Panc1 (cell line): ENCODE measurements around the gene RHBG. TPM values are rescaled to one million over a fixed set of nuclear protein-coding genes. Genes with fewer than 3 reads are reported as not detected.

ENCODE experiments used
- ATAC-seq: fragments of 200-7000 bp; cut with Tn5 transposase; 2 replicates; pipeline ENCODE4 v1.9.1; 2020; ENCODE audit warnings: mild to moderate bottlenecking, moderate library complexity
- BruUV-seq: library from RNA; stranded (reverse); fragments of 400-500 nt; replicated peaks from 2 replicates; lab custom pipeline; 2021; lab: Mats Ljungman, UMichigan
- CTCF ChIA-PET: fragments of 300-600 bp; sonication (Branson Sonifier 250); formaldehyde crosslinking; loops from one replicate; lab custom pipeline; 2022; ENCODE audit warnings: antibody characterized with exemption; lab: Charles Lee
- POLR2A ChIA-PET: fragments of 300-600 bp; sonication (Branson Sonifier 250); formaldehyde crosslinking; loops from one replicate; lab custom pipeline; 2022; ENCODE audit warnings: antibody characterized with exemption; lab: Charles Lee
- DNase-seq: peaks from one replicate; pipeline ENCODE4 v3.0.0-alpha.2; 2010; ENCODE audit warnings: low read depth, low spot score
- H3K27ac ChIP-seq: 2 replicates; pipeline ENCODE4 v1.5.1; 2011; ENCODE audit warnings: mild to moderate bottlenecking, low read length, inconsistent platforms
- H3K27me3 ChIP-seq: fragments of 200-500 bp; sonication (Bioruptor generic); 2 replicates; pipeline ENCODE4 v1.6.0; 2014; ENCODE audit warnings: low read length, inconsistent platforms; ENCODE audit not compliant: control insufficient read depth, insufficient read depth
- H3K36me3 ChIP-seq: fragments of 200-500 bp; sonication (Bioruptor generic); 2 replicates; pipeline ENCODE4 v1.5.1; 2014; ENCODE audit warnings: inconsistent platforms, mild to moderate bottlenecking, low read length, moderate library complexity; ENCODE audit not compliant: control insufficient read depth, insufficient read depth
- H3K4me1 ChIP-seq: 2 replicates; pipeline ENCODE4 v1.5.1; 2011; ENCODE audit warnings: inconsistent platforms, mild to moderate bottlenecking, low read length, moderate library complexity; ENCODE audit not compliant: control insufficient read depth, insufficient read depth
- H3K4me3 ChIP-seq, 2 experiments: 2 replicates each; pipeline ENCODE4 v1.5.1; 2011 to 2012; ENCODE audit warnings: low read depth in 2 of 2, low read length in 2 of 2, mild to moderate bottlenecking in 2 of 2, inconsistent platforms in 1 of 2, moderate library complexity in 1 of 2
- H3K9me3 ChIP-seq: fragments of 200-500 bp; sonication (Bioruptor generic); 2 replicates; pipeline ENCODE4 v1.5.1; 2014; ENCODE audit warnings: low read depth, mild to moderate bottlenecking, inconsistent platforms, low read length, moderate library complexity; ENCODE audit not compliant: control insufficient read depth, insufficient read depth
- POLR2AphosphoS5 ChIP-seq: IDR thresholded peaks from 2 replicates; pipeline ENCODE4 v1.6.1; 2012; ENCODE audit warnings: mild to moderate bottlenecking, low read depth, low read length, moderate library complexity
- SIN3A ChIP-seq: IDR thresholded peaks from 2 replicates; pipeline ENCODE4 v1.6.1; 2012; ENCODE audit warnings: low read depth, mild to moderate bottlenecking, low read length, moderate library complexity, borderline replicate concordance; ENCODE audit not compliant: insufficient read depth
- TCF7L2 ChIP-seq: IDR thresholded peaks from 2 replicates; pipeline ENCODE4 v1.6.1; 2011; ENCODE audit warnings: mild to moderate bottlenecking, low read depth, low read length, inconsistent platforms
- in situ Hi-C: cut with HindIII; loops from 2 replicates; pipeline ENCODE4 v1.10.0; 2016; ENCODE audit warnings: low sequenced_read_pairs, low pct_unique_long_range_greater_than_20kb
- intact Hi-C: fragments of 100-400 bp; cut with micrococcal nuclease; formaldehyde crosslinking; loops from one replicate; pipeline ENCODE4 v1.10.0; 2022; ENCODE audit not compliant: unreplicated experiment
- total RNA-seq: library from RNA; stranded (reverse); gene quantifications from one replicate; pipeline ENCODE4 v1.2.1, GENCODE V29; 2021; ENCODE audit not compliant: unreplicated experiment
- TF ChIP-seq, protein P1 (sequence below), 2 experiments: IDR thresholded peaks; 2 replicates each; pipeline ENCODE4 v1.6.1; 2011 to 2012; ENCODE audit warnings: low read depth in 2 of 2, control low read depth in 1 of 2, low read length in 1 of 2, mild to moderate bottlenecking in 1 of 2, moderate library complexity in 1 of 2; ENCODE audit not compliant: insufficient read depth in 1 of 2
- TF ChIP-seq, protein P2 (sequence below): fragments of 450-650 bp; IDR thresholded peaks from 2 replicates; pipeline ENCODE4 v1.5.1; 2017; ENCODE audit warnings: mild to moderate bottlenecking

The RHBG gene
- total RNA-seq, 1 experiment from 2014 or later: 0.28 TPM

DNA sequence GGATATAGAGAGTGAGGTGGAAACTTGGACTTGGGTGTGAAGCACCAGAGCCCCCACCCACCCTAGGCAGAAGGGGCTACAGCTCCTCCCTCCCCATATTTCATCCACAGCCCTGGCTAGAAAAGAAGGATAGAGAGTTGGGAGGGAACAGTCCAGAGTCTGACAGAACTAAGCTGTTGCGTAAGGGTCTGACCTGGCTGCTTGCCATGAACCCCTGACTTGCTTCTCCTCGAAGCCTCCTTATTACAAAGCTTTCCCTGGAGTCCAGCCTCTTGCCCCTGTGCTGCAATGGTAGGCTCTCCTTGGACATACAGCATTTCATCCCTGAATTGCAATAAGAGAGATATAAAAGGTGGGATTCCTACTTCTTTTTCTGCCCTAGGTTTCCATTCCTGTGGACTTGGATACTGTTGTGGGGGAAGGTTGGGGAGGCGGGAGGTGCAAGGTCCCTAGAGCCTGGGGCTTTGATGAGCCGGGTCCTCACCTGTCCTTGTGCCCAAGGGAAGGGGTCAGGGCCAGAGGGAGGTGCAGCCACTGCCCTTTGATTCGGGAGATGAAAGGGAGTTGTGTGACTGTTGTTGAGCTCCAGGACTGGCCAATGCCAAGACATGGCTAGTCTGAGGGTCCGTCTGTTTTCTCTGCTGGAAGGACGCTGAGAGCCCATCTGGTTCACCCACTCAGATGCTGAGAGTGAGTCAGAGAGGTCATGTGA, 2.7 kb downstream of the RHBG start:
- no TSS peak for BruUV-seq
- CTCF ChIA-PET: interaction anchor here (1.0 to 1.4 kb wide), 2 partner anchors 14 to 74 kb away, joined by 3 read pairs; no protein-coding TSS in a partner anchor
- intact Hi-C loops: no loop called here
- POLR2A ChIA-PET: interaction anchor here (0.6 kb wide), 4 partner anchors 34 to 139 kb away, joined by 3 to 12 read pairs (median 4); partner anchors contain the start of gene CCT3
- DNase-seq (no peak), ATAC-seq (no peak)
- TF ChIP-seq, protein P1, sequence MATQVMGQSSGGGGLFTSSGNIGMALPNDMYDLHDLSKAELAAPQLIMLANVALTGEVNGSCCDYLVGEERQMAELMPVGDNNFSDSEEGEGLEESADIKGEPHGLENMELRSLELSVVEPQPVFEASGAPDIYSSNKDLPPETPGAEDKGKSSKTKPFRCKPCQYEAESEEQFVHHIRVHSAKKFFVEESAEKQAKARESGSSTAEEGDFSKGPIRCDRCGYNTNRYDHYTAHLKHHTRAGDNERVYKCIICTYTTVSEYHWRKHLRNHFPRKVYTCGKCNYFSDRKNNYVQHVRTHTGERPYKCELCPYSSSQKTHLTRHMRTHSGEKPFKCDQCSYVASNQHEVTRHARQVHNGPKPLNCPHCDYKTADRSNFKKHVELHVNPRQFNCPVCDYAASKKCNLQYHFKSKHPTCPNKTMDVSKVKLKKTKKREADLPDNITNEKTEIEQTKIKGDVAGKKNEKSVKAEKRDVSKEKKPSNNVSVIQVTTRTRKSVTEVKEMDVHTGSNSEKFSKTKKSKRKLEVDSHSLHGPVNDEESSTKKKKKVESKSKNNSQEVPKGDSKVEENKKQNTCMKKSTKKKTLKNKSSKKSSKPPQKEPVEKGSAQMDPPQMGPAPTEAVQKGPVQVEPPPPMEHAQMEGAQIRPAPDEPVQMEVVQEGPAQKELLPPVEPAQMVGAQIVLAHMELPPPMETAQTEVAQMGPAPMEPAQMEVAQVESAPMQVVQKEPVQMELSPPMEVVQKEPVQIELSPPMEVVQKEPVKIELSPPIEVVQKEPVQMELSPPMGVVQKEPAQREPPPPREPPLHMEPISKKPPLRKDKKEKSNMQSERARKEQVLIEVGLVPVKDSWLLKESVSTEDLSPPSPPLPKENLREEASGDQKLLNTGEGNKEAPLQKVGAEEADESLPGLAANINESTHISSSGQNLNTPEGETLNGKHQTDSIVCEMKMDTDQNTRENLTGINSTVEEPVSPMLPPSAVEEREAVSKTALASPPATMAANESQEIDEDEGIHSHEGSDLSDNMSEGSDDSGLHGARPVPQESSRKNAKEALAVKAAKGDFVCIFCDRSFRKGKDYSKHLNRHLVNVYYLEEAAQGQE (IDR thresholded peaks at IDR 0.05; ENCODE audit: insufficient read depth in 1 of 2, low read depth in 2 of 2, low read length in 1 of 2): no peak
- TF ChIP-seq, protein P2, sequence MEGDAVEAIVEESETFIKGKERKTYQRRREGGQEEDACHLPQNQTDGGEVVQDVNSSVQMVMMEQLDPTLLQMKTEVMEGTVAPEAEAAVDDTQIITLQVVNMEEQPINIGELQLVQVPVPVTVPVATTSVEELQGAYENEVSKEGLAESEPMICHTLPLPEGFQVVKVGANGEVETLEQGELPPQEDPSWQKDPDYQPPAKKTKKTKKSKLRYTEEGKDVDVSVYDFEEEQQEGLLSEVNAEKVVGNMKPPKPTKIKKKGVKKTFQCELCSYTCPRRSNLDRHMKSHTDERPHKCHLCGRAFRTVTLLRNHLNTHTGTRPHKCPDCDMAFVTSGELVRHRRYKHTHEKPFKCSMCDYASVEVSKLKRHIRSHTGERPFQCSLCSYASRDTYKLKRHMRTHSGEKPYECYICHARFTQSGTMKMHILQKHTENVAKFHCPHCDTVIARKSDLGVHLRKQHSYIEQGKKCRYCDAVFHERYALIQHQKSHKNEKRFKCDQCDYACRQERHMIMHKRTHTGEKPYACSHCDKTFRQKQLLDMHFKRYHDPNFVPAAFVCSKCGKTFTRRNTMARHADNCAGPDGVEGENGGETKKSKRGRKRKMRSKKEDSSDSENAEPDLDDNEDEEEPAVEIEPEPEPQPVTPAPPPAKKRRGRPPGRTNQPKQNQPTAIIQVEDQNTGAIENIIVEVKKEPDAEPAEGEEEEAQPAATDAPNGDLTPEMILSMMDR: no peak
- Histone ChIP-seq H3K27ac (no peak overlapping the region), H3K27me3 (no peaks in the 10 kb centered on the region), H3K36me3 (no peaks in the 10 kb centered on the region; the same call in 1 of the 2 replicates), H3K9me3 (no peaks in the 10 kb centered on the region), H3K4me3 (no peak overlapping the region), H3K4me1 (peaks cover 5% of the 10 kb centered on the region; the same call in 1 of the 2 replicates)
- in situ Hi-C loops: no loop called here

DNA sequence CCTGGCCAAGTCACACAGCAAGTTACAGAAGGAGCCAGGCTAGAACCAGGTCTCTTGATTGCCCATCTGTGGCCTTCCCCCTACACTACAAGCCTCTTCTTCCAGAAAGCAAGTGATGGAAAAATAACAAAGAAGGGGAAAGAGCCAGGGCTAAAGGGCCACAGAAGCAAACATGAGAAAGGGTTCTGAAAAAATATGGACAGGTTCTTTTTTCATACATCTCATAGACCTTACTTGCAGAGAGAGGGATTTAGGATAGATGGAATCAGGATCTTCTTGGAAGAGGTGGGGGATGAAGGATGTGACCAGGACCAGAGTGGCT, 3.2 kb downstream of the RHBG start:
- Histone ChIP-seq H3K4me1 (peaks cover 5% of the 10 kb centered on the region; the same call in 1 of the 2 replicates), H3K36me3 (no peaks in the 10 kb centered on the region; the same call in 1 of the 2 replicates), H3K27me3 (no peaks in the 10 kb centered on the region), H3K27ac (no peak overlapping the region), H3K9me3 (no peaks in the 10 kb centered on the region), H3K4me3 (no peak overlapping the region)
- TF ChIP-seq POLR2AphosphoS5 (no peak), TCF7L2 (no peak), SIN3A (no peak)
- TF ChIP-seq, protein P2: no peak
- TF ChIP-seq, protein P1 (IDR thresholded peaks at IDR 0.05; ENCODE audit: insufficient read depth in 1 of 2, low read depth in 2 of 2, low read length in 1 of 2): no peak
- CTCF ChIA-PET: no interaction called here
- ATAC-seq (no peak), DNase-seq (no peak)
- BruUV-seq: no TSS peak
- intact Hi-C loops (no loop called here), in situ Hi-C loops (no loop called here)
- POLR2A ChIA-PET: no interaction called here
